ENCODE data around the gene ADCYAP1.

The ADCYAP1 gene

DNA sequence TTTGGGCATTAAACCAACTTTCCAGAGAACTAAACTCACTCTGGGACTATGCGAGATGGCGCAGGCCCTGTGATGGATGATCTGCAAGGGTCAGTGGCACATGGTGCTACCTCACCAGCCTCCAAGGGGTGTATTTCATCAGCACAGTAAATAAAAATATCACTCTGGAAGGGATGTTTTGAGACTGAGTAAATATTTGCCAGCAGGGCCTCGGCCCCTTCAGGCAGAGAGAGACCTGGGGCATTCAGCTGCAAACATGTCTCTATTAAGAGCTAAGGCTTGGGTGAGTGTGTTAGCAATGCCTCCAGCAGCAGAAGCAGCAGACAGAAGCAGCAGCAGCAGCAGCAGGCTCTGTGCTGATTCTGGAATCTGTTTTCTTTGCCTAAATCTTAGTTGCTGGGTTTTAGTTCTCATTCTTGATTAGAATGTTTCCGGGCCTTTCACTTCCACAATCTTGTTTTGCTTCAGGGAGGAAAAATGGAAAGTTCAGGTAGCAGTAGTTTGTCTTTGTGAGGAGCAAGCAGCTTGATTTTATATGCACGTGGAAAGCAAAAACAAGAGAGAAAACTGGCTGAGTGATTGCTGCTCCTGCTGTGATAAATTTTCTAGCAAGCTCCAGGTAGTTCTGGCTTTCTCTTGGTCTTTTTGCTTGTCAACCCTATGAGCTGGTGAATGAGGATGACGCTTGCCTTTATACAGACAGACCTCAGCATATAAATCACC lies 18.6 kb downstream of the ADCYAP1 start:
- no peak for DNase-seq (ENCODE audit: low read depth)
- H3K4me3 ChIP-seq (ENCODE audit: low read depth, low read length) = no peak overlapping the region
- TF ChIP-seq CTCF (IDR thresholded peaks at IDR 0.05; ENCODE audit: low read depth, low read length, missing control alignments) = no peak
- in situ Hi-C loops (cut with HindIII; ENCODE audit: low sequenced_read_pairs) = no loop called here

DNA sequence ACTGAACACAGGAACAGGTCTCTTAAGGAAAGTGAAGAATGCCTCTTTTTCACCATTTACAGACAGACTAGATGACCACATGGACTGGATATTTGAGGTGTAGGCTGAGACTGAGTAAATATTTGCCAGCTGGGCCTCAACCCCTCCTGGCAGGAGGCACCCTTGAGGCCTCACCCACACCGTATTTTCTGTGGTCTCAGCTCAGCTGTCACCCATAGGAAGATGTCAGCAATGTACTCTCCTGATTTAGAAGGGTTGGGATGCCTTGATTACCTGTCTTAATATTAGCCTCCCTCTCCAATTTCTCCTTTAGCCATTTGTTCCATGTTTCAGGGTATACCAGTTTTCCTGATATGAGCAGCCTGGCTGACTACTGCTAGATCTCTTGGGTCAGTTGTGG lies 20.3 kb downstream of the ADCYAP1 start:
- H3K4me3 ChIP-seq (ENCODE audit: low read depth, low read length) = no peak overlapping the region
- no peak for TF ChIP-seq CTCF (IDR thresholded peaks at IDR 0.05; ENCODE audit: low read depth, low read length, missing control alignments)
- in situ Hi-C loops (cut with HindIII; ENCODE audit: low sequenced_read_pairs) = no loop called here
- DNase-seq (ENCODE audit: low read depth) = no peak

GRCh38 chr18:926946-927345 lies 22.3 kb downstream of the ADCYAP1 start:
- no peak for DNase-seq (ENCODE audit: low read depth)
- in situ Hi-C loops (cut with HindIII; ENCODE audit: low sequenced_read_pairs) = no loop called here
- H3K4me3 ChIP-seq (ENCODE audit: low read depth, low read length) = no peak overlapping the region
- no peak for TF ChIP-seq CTCF (IDR thresholded peaks at IDR 0.05; ENCODE audit: low read depth, low read length, missing control alignments)

DNA sequence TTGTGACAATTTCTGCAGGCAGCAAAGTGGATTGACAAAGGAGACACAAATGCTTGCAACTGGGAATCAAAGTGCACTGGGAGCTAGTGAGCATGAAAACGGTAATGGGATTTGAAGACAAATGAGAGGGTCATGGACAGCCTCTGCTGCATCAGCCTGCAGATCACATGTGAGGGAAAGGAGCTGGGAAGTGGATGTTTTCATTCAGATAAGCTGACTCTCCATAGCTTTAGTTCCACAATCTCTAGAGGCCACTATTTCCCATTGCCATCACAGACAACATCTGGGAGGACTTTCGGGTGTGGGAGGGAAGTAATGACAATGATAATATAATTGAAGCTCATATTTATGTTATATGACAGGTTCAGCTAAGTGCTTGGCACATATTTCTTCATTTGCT lies 28.4 kb downstream of the ADCYAP1 start:
- in situ Hi-C loops (cut with HindIII; ENCODE audit: low sequenced_read_pairs) = no loop called here

GRCh38 chr18:934518-935133 lies 30.0 kb downstream of the ADCYAP1 start:
- in situ Hi-C loops (cut with HindIII; ENCODE audit: low sequenced_read_pairs) = no loop called here
- no peak for TF ChIP-seq CTCF (IDR thresholded peaks at IDR 0.05; ENCODE audit: low read depth, low read length, missing control alignments)

More for the DNA sequence above, 28.4 kb downstream of the ADCYAP1 start:
- no peak for TF ChIP-seq CTCF (IDR thresholded peaks at IDR 0.05; ENCODE audit: low read depth, low read length, missing control alignments)
- no peak overlapping the region for H3K4me3 ChIP-seq (ENCODE audit: low read depth, low read length)
- no peak for DNase-seq (ENCODE audit: low read depth)

GRCh38 chr18:936941-937340 lies 32.3 kb downstream of the ADCYAP1 start:
- H3K4me3 ChIP-seq (ENCODE audit: low read depth, low read length) = no peak overlapping the region
- no peak for TF ChIP-seq CTCF (IDR thresholded peaks at IDR 0.05; ENCODE audit: low read depth, low read length, missing control alignments)
- no peak for DNase-seq (ENCODE audit: low read depth)
- in situ Hi-C loops (cut with HindIII; ENCODE audit: low sequenced_read_pairs) = no loop called here

More at GRCh38 chr18:934518-935133, 30.0 kb downstream of the ADCYAP1 start:
- no peak overlapping the region for H3K4me3 ChIP-seq (ENCODE audit: low read depth, low read length)
- no peak for DNase-seq (ENCODE audit: low read depth)

All from astrocyte of the cerebellum (primary cell).